GM19395 (cell line): ENCODE data around the gene CKS1B.

Source experiments
- ATAC-seq: cut with Tn5 transposase; IDR thresholded peaks from one replicate; pipeline ENCODE4 v1.9.1; 2021; ENCODE audit warnings: mild to moderate bottlenecking, moderate library complexity; ENCODE audit not compliant: unreplicated experiment

The CKS1B gene

GRCh38 chr1:155001425-155001674 is 26.9 kb downstream of the CKS1B start:
- no peak for ATAC-seq

GRCh38 chr1:155001675-155002463 is 27.4 kb downstream of the CKS1B start:
- ATAC-seq, result peak; percentile 42

DNA sequence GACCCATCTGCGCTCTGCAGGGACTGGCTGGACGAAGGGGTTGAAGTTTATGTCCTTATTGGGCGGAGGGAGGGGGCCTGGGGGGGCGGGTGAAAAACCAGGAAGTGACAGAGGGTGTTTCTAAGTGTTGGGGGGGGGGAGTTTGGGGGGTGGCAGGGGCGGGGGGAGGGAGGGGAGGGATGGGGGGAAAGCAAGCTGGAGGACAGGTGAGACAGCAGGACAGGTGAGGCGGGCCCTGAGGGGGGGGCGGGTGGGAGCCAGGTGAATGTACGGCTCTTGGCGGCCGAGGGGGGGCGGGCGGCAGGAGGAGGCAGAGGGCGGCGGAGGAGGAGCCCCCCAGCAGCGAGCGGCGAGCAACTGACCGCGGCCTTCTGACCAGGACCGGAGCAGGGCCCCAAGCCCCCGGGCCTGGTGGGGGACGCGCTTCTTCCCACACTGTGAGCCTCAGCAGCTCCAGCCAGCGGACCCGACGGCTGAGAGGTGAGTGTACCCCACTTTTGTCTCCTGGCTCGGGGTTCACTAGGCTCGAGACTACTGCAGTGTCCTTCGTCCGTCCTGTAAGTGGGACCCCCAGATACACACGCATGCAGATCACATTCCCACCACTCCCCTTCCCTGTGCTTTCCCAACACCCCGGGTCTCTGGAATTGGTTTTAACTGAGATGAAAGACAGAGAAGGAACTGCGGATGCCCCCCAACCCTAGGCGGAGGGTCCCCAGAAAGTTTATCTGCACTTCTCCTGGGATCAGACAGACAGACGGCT is 28.2 kb downstream of the CKS1B start, which contains the start of gene ZBTB7B:
Gene ZBTB7B (plus strand): TSS at position 339 of the 763 bp plus-strand sequence. CDS start 11,859 bp downstream, outside the sequence.
- ATAC-seq, result no peak

GRCh38 chr1:155003227-155003765 is 28.8 kb downstream of the CKS1B start:
- ATAC-seq, result no peak

- no peak for ATAC-seq
Measured at GRCh38 chr1:155003766-155004351, 29.4 kb downstream of the CKS1B start.

DNA sequence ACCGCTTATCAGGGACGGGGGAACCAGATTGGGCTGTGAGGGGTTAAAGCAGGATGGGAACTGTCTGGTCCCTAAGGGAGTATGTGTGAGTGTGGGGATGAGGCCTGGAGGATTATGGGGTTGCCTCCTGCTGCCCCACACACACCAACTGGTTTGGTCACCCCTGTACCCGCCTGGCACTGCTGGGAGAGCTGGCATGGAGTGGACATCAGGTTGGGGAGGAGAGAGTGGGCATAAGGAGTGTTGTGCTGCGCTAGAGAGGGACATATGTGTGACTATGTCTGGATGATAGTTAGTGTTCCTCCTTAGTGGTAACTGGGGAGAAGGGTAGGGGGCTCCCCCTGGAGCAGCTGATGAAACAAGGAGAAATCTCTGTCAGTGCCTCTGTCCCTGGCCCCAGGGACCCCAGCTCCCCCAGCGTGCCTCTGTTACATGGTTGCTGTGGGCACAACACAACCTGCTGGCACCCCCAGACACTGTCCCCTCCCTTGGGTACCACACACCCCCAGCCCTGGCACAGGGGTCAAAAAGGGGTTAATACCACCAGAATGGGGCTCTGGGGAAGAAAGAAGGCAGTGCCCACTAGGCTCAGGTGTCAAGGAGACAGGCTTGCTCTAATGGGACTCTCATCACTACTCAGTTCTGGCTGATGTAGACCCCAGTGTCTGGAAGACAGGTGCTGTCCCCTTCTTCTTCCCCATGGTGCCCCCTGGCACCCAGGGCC is 30.0 kb downstream of the CKS1B start:
- ATAC-seq, result no peak

GRCh38 chr1:155005076-155006011 is 30.9 kb downstream of the CKS1B start:
- ATAC-seq, result no peak

GRCh38 chr1:155006601-155007101 is 32.2 kb downstream of the CKS1B start:
- ATAC-seq, result no peak

GRCh38 chr1:155007251-155007828 is 32.9 kb downstream of the CKS1B start:
- ATAC-seq, result no peak

DNA sequence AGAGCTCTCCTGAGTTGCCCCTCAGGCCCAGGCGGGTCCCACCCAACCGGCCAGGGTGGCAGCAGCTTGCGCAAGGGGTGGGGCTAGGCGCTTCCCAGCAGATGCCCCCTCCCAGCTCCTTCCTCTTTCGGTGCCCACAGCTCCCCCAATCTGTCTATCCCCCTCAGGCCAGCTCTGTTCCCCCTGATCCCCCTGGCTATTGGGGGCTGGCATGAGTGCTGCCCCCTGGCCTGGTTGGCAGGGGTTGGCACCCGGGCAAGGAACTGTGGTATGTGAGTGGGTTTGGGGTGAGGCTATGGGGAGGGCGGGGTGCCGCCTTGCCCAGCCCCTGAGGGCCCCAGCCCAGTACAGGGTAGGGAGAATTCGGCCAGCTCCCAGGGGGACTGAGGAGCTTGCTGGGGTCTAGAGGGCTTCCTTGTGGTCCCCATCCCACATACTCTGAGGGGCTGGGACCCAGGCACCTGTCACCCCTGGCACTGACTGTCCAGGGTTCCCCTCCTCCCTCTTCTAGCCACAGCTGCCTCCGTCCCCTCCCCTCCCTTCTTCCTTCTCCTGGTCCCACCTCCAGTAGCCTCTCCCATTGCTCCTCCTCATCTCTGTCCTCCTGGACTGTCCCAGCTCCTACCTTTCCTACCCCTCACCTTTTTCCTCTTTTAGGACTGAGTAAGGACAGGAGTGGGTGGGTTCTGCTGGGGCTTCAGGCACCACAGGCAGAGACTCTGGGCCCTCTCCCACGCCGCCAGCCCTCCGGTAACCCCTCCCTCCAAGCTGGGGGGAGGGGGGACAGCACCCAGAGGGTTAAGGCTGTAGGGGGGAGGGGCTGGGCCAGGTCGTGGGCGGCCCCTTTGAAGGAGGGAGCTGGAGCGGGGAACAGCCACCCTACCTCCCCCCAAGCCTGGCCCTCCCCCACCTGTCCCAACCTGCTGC is 33.8 kb downstream of the CKS1B start:
- no peak for ATAC-seq

DNA sequence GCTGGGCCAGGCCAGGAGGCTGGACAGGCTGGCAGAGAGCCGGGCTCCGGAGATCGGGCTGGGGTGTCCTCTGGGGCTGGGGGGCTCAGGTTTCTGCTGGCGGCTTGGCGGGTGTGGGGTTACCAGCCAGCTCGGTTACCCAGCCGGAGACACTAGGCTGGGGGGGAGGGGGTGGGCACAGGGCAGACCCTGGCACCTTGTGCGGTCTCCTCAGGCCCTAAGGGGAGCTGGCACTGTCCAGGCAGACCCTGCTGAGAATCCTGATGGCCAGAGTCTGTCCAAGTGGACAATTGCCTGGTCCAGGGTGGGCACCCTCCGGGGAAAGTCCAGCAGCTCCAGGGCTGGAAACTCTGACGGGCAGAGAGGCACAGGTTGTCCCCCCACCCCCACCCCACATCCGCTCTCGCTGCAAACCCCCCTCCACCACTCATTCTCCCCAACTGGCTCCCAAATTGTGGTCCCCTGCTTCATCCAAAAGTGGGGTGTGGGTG is 34.8 kb downstream of the CKS1B start:
- no peak for ATAC-seq

DNA sequence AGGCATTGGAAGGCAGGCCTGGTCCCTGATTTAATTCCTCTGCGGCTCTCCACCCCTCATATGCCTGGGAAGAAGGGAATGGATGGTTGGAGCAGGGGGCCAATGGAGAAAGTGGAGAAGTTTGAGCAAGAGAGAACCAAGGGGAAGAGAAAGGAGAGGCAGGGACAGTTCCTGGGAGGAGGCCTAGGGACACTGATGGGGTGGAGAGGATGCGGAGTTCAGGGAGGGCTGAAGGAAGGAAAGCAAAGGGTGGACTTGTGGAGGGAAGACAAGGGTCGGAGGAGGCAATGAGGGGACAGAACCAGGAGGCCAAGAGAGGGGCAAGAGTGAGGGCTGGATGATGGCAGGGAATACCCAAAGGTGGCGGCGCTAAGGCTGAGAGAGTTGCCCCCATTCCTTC is 35.3 kb downstream of the CKS1B start:
- no peak for ATAC-seq

DNA sequence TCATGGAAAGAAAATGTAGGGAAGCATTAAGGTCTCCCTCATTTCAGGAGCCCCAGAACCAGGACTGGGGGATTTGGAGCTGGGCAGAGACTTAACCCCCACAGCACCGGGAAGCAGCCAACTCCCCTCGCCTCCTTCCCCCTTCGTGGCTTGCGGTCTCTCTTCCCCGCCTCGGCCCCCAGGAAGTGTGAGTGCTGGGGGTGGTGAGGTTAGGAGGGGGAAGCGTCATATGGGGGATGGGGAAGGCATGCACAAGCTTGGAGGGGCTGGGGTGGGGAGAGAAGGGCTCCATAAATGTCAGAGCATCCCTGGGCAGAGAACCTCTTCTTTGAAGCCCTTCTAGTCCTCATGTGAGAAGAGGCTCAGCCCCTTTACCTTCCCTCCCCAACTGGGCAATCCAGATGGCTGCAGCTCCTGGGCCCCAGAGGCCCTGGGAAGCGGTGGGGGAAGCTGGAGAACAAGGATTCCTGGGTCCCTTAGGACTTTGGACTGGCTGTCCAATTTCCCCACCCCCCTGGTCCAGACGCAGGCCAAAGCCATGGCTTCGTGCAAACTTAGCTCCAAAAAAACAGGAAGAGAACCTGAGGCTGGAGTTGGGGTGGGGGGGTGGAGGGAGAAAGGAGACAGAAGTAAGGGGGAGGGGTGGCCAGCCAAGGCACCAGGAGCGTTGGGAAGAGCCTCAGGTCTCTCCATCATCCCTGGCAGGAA is 35.9 kb downstream of the CKS1B start:
- ATAC-seq, result no peak

DNA sequence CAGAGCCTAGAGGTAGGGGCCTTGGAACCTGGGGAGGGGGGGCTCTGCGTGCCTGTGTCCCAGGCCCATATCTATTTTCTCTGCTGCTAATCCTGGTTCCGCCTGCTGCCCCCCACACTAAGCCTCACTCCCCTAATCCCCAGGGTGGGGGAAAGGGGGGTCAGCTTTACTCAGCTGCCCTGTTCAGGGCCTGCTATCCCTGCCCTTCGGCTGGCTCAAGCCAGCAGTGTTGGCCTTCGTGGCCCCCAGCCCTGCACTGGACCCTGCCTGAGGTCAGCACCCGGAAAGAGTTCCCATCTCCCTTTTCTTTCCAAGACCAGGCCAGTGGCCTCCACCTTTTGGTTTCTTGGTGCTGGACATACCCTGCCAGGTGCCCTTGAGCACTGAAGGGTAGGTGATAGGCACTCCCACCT is 36.5 kb downstream of the CKS1B start:
- ATAC-seq, result no peak

- ATAC-seq, result no peak
Measured at GRCh38 chr1:155011437-155012025, 37.0 kb downstream of the CKS1B start.

- no peak for ATAC-seq
Measured at GRCh38 chr1:155012026-155012546, 37.6 kb downstream of the CKS1B start.
